HG03066 (cell line): ENCODE data around the gene ZMIZ1.
A peak's percentile ranks its signal among the peaks of the same experiment; 100 is the strongest.

Experiments used
- ATAC-seq: cut with Tn5 transposase; IDR thresholded peaks from one replicate; pipeline ENCODE4 v1.9.1; 2021; ENCODE audit warnings: low read depth; ENCODE audit not compliant: unreplicated experiment

ZMIZ1 gene

GRCh38 chr10:79148452-79149344 lies 79.9 kb downstream of the ZMIZ1 start:
- no peak for ATAC-seq

GRCh38 chr10:79149345-79149661 lies 80.5 kb downstream of the ZMIZ1 start:
- ATAC-seq, result no peak

GRCh38 chr10:79149662-79150443 lies 81.1 kb downstream of the ZMIZ1 start:
- ATAC-seq, result peak; percentile 86

- ATAC-seq, result no peak
Observed at GRCh38 chr10:79150444-79150754, 81.6 kb downstream of the ZMIZ1 start.

GRCh38 chr10:79152423-79152817 lies 83.7 kb downstream of the ZMIZ1 start:
- no peak for ATAC-seq

GRCh38 chr10:79153745-79154144 lies 85.0 kb downstream of the ZMIZ1 start:
- ATAC-seq, result no peak

GRCh38 chr10:79155301-79156081 lies 86.7 kb downstream of the ZMIZ1 start:
- no peak for ATAC-seq

GRCh38 chr10:79156334-79157274 lies 87.8 kb downstream of the ZMIZ1 start:
- no peak for ATAC-seq

GRCh38 chr10:79158004-79158340 lies 89.2 kb downstream of the ZMIZ1 start:
- ATAC-seq, result no peak

GRCh38 chr10:79158402-79159097 lies 89.8 kb downstream of the ZMIZ1 start:
- no peak for ATAC-seq

GRCh38 chr10:79159141-79159651 lies 90.4 kb downstream of the ZMIZ1 start:
- no peak for ATAC-seq

GRCh38 chr10:79159785-79160184 lies 91.0 kb downstream of the ZMIZ1 start:
- no peak for ATAC-seq

GRCh38 chr10:79160191-79160590 lies 91.4 kb downstream of the ZMIZ1 start:
- no peak for ATAC-seq

GRCh38 chr10:79161557-79161956 lies 92.8 kb downstream of the ZMIZ1 start:
- ATAC-seq, result no peak

- ATAC-seq, result no peak
Observed at GRCh38 chr10:79162022-79162421, 93.3 kb downstream of the ZMIZ1 start.

GRCh38 chr10:79162861-79163665 lies 94.3 kb downstream of the ZMIZ1 start:
- ATAC-seq, result no peak

- no peak for ATAC-seq
Observed at GRCh38 chr10:79163666-79163975, 94.9 kb downstream of the ZMIZ1 start.

- no peak for ATAC-seq
Observed at GRCh38 chr10:79164075-79164474, 95.3 kb downstream of the ZMIZ1 start.
